CD4-positive, alpha-beta T cell treated with Interleukin-4 for 1 hour (primary cell): ENCODE data around the gene COPS6.

ENCODE experiments used
- DNase-seq, 2 donors: peaks; one replicate each; pipeline ENCODE4 v3.0.0-alpha.2; 2020 to 2022

Gene COPS6

GRCh38 chr7:100080907-100081534 lies 7.7 kb upstream of the COPS6 start:
- peak in 1 of 2 donors; percentile 12 for DNase-seq

- DNase-seq = peak; percentile 99
Observed at GRCh38 chr7:100081535-100082102, 7.2 kb upstream of the COPS6 start, which contains the start of gene ZNF3. Gene ZNF3 (minus strand): TSS chr7:100081723. CDS start chr7:100077357, 4,366 bp downstream.

- DNase-seq = no peak
Observed at GRCh38 chr7:100082978-100083377, 5.8 kb upstream of the COPS6 start.

GRCh38 chr7:100085515-100085914 lies 3.3 kb upstream of the COPS6 start:
- DNase-seq = no peak

- DNase-seq = no peak
Observed at GRCh38 chr7:100087055-100087750, 1.6 kb upstream of the COPS6 start.

GRCh38 chr7:100088095-100088620 lies 611 bp upstream of the COPS6 start:
- DNase-seq = no peak

- DNase-seq = no peak
Observed at GRCh38 chr7:100089458-100090196, 858 bp downstream of the COPS6 start.

GRCh38 chr7:100090527-100091410 lies 2.0 kb downstream of the COPS6 start:
- DNase-seq = no peak

GRCh38 chr7:100091411-100092181 lies 2.8 kb downstream of the COPS6 start:
- no peak for DNase-seq

GRCh38 chr7:100093054-100093453 lies 4.3 kb downstream of the COPS6 start:
- no peak for DNase-seq

GRCh38 chr7:100093498-100093897 lies 4.7 kb downstream of the COPS6 start:
- no peak for DNase-seq

GRCh38 chr7:100093925-100094486 lies 5.2 kb downstream of the COPS6 start:
- no peak for DNase-seq

GRCh38 chr7:100095289-100095688 lies 6.5 kb downstream of the COPS6 start:
- DNase-seq = no peak

GRCh38 chr7:100095704-100096103 lies 6.9 kb downstream of the COPS6 start:
- no peak for DNase-seq

- no peak for DNase-seq
Observed at GRCh38 chr7:100098913-100099312, 10.1 kb downstream of the COPS6 start.

- DNase-seq = no peak
Observed at GRCh38 chr7:100099452-100099851, 10.7 kb downstream of the COPS6 start.

- peak; percentile 83 to 90 for DNase-seq
Observed at GRCh38 chr7:100100420-100101015, 11.7 kb downstream of the COPS6 start.

GRCh38 chr7:100101016-100101862 lies 12.5 kb downstream of the COPS6 start, which contains the start of the genes AP4M1 and MCM7:
Gene AP4M1 (plus strand): TSS chr7:100101643. CDS start chr7:100101715, 72 bp downstream.
Gene MCM7 (minus strand): TSS chr7:100101397. CDS start chr7:100101294, 103 bp downstream.
- peak; percentile 97 for DNase-seq
